Measurements from ENCODE around the gene FOXK2. TPM values are rescaled to one million over a fixed set of nuclear protein-coding genes. Genes with fewer than 3 reads are reported as not detected.

FOXK2 gene
- total and polyA plus RNA-seq, 7 experiments from 2014 or later, result 4.2 to 67.1 (median 42.3) TPM

GRCh38 chr17:82645516-82645915, 126.0 kb downstream of the FOXK2 start:
- intact Hi-C loops (cut with micrococcal nuclease), result loop anchor here in 1 of 2 donors (10.0 kb wide), 1 partner anchor 151 kb away; no protein-coding TSS in a partner anchor

GRCh38 chr17:82647593-82648164, 128.1 kb downstream of the FOXK2 start:
- H3K27ac ChIP-seq (ENCODE audit: low read depth, low read length), result peak overlapping the region; percentile 94
- CTCF ChIA-PET, result interaction anchor here (0.6 kb wide), 1 partner anchor 439 kb away, joined by 3 read pairs; no protein-coding TSS in a partner anchor
- POLR2A ChIA-PET, result interaction anchor here (1.3 kb wide), 1 partner anchor 69 kb away, joined by 6 read pairs; the partner anchor contains the start of gene FN3KRP
- H3K4me1 Mint-ChIP-seq, result peaks cover 23 to 39% (median 32%) of the 10 kb centered on the region in 7 donors
- H3K9me3 Mint-ChIP-seq, result peaks cover 0 to 2% (median 0%) of the 10 kb centered on the region in 11 donors
- peaks cover 0 to 26% (median 10%) of the 10 kb centered on the region in 3 experiments for H3K36me3 ChIP-seq (ENCODE audit: control insufficient read depth in 2 of 3, insufficient read depth in 3 of 3, low read length in 3 of 3)
- peak overlapping the region; percentile 59 to 88 (median 77) for H3K27ac Mint-ChIP-seq
- peak; percentile 18 to 76 (median 40) for DNase-seq
- H3K4me1 ChIP-seq (ENCODE audit: control insufficient read depth in 2 of 2, insufficient read depth in 2 of 2, low read length in 2 of 2), result peaks cover 11 to 22% of the 10 kb centered on the region in 2 donors
- H3K27me3 Mint-ChIP-seq, result no peaks in the 10 kb centered on the region
- intact Hi-C loops (cut with micrococcal nuclease), result loop anchor here (1.0 to 10.0 kb wide), 9 partner anchors 51 to 404 kb away; partner anchors contain the start of genes CYBC1 (in 2 of the 2), FN3KRP (in 2 of the 2), RAB40B (in 2 of the 2) and TBCD (in 2 of the 2)
- peaks cover 0 to 12% (median 4%) of the 10 kb centered on the region in 5 donors for H3K36me3 Mint-ChIP-seq
- H3K4me3 Mint-ChIP-seq, result peak overlapping the region; percentile 78 to 92 (median 84)
- peak overlapping the region; percentile 90 for H3K4me3 ChIP-seq (ENCODE audit: low read length)
- peak; percentile 33 for ATAC-seq
- no peaks in the 10 kb centered on the region for H3K27me3 ChIP-seq (ENCODE audit: control insufficient read depth in 2 of 2, insufficient read depth in 2 of 2, low read length in 2 of 2)
- no peaks in the 10 kb centered on the region for H3K9me3 ChIP-seq (ENCODE audit: control insufficient read depth in 2 of 3, low read length in 3 of 3)

More at GRCh38 chr17:82645516-82645915, 126.0 kb downstream of the FOXK2 start:
- Histone ChIP-seq H3K9me3 (ENCODE audit: control insufficient read depth in 2 of 3, low read length in 3 of 3) (no peaks in the 10 kb centered on the region), H3K4me3 (ENCODE audit: low read length) (no peak overlapping the region), H3K36me3 (ENCODE audit: control insufficient read depth in 2 of 3, insufficient read depth in 3 of 3, low read length in 3 of 3) (peaks cover 0 to 47% (median 16%) of the 10 kb centered on the region in 3 experiments), H3K27ac (ENCODE audit: low read depth, low read length) (no peak overlapping the region), H3K27me3 (ENCODE audit: control insufficient read depth in 2 of 2, insufficient read depth in 2 of 2, low read length in 2 of 2) (no peaks in the 10 kb centered on the region), H3K4me1 (ENCODE audit: control insufficient read depth in 2 of 2, insufficient read depth in 2 of 2, low read length in 2 of 2) (peaks cover 11 to 25% of the 10 kb centered on the region in 2 donors)
- no peak for ATAC-seq
- Mint-ChIP-seq H3K4me1 (peaks cover 23 to 46% (median 38%) of the 10 kb centered on the region in 7 donors), H3K27me3 (no peaks in the 10 kb centered on the region), H3K9me3 (peaks cover 0 to 2% (median 0%) of the 10 kb centered on the region in 11 donors), H3K27ac (peak overlapping the region in 3 of 9 donors; percentile 21 to 33 (median 28)), H3K4me3 (peak overlapping the region; percentile 49 to 92 (median 78)), H3K36me3 (peaks cover 0 to 20% (median 9%) of the 10 kb centered on the region in 5 donors)
- CTCF ChIA-PET, result no interaction called here
- POLR2A ChIA-PET, result no interaction called here
- no peak for DNase-seq

GRCh38 chr17:82648165-82648668, 128.7 kb downstream of the FOXK2 start, which contains the start of gene WDR45B:
Gene WDR45B, minus strand, starts transcription at chr17:82648444. Its CDS starts 104 bp downstream, at chr17:82648340.
- CTCF ChIA-PET, result no interaction called here

GRCh38 chr17:82648742-82649331, 129.3 kb downstream of the FOXK2 start:
- peaks cover 0 to 2% (median 0%) of the 10 kb centered on the region in 11 donors for H3K9me3 Mint-ChIP-seq
- peak overlapping the region in 6 of 10 donors; percentile 41 to 92 (median 67) for H3K4me3 Mint-ChIP-seq
- peak in 7 of 9 donors; percentile 38 to 57 (median 48) for DNase-seq

More at GRCh38 chr17:82648165-82648668, 128.7 kb downstream of the FOXK2 start, which contains the start of gene WDR45B:
- Mint-ChIP-seq H3K9me3 (peaks cover 0 to 2% (median 0%) of the 10 kb centered on the region in 11 donors), H3K4me1 (peaks cover 23 to 39% (median 30%) of the 10 kb centered on the region in 7 donors), H3K27me3 (no peaks in the 10 kb centered on the region), H3K27ac (peak within 1 kb of the TSS; percentile 65 to 88 (median 83)), H3K4me3 (peak within 1 kb of the TSS; percentile 78 to 92 (median 84)), H3K36me3 (peaks cover 0 to 10% (median 4%) of the 10 kb centered on the region in 5 donors)
- intact Hi-C loops (cut with micrococcal nuclease), result loop anchor here (1.0 to 10.0 kb wide), 9 partner anchors 50 to 403 kb away; partner anchors contain the start of genes CYBC1 (in 2 of the 2), FN3KRP (in 2 of the 2), RAB40B (in 2 of the 2) and TBCD (in 2 of the 2)
- POLR2A ChIA-PET, result interaction anchor here (1.3 kb wide), 1 partner anchor 69 kb away, joined by 6 read pairs; the partner anchor contains the start of gene FN3KRP
- H3K27ac ChIP-seq (ENCODE audit: low read depth, low read length), result peak within 1 kb of the TSS; percentile 94
- H3K27me3 ChIP-seq (ENCODE audit: control insufficient read depth in 2 of 2, insufficient read depth in 2 of 2, low read length in 2 of 2), result no peaks in the 10 kb centered on the region
- H3K4me1 ChIP-seq (ENCODE audit: control insufficient read depth in 2 of 2, insufficient read depth in 2 of 2, low read length in 2 of 2), result peaks cover 11 to 22% of the 10 kb centered on the region in 2 donors
- peak within 1 kb of the TSS; percentile 90 for H3K4me3 ChIP-seq (ENCODE audit: low read length)
- H3K36me3 ChIP-seq (ENCODE audit: control insufficient read depth in 2 of 3, insufficient read depth in 3 of 3, low read length in 3 of 3), result peaks cover 0 to 20% (median 6%) of the 10 kb centered on the region in 3 experiments
- ATAC-seq, result peak; percentile 97
- peak; percentile 68 to 90 (median 87) for DNase-seq
- H3K9me3 ChIP-seq (ENCODE audit: control insufficient read depth in 2 of 3, low read length in 3 of 3), result no peaks in the 10 kb centered on the region

GRCh38 chr17:82649501-82650261, 130.1 kb downstream of the FOXK2 start:
- ATAC-seq, result no peak
- no peaks in the 10 kb centered on the region for H3K27me3 Mint-ChIP-seq
- DNase-seq, result peak in 1 of 9 donors; percentile 18
- H3K4me1 Mint-ChIP-seq, result peaks cover 17 to 29% (median 23%) of the 10 kb centered on the region in 7 donors
- intact Hi-C loops (cut with micrococcal nuclease), result loop anchor here (2.0 to 10.0 kb wide), 3 partner anchors 57 to 401 kb away; no protein-coding TSS in a partner anchor
- H3K27ac ChIP-seq (ENCODE audit: low read depth, low read length), result no peak overlapping the region
- ChIA-PET POLR2A (no interaction called here), CTCF (interaction anchor here (0.6 kb wide), 1 partner anchor 322 kb away, joined by 4 read pairs; no protein-coding TSS in a partner anchor)
- no peaks in the 10 kb centered on the region for H3K9me3 ChIP-seq (ENCODE audit: control insufficient read depth in 2 of 3, low read length in 3 of 3)
- H3K4me3 Mint-ChIP-seq, result peak overlapping the region; percentile 23 to 80 (median 45)
- peak overlapping the region; percentile 8 to 93 (median 84) for H3K27ac Mint-ChIP-seq
- peaks cover 0 to 2% (median 0%) of the 10 kb centered on the region in 5 donors for H3K36me3 Mint-ChIP-seq
- H3K9me3 Mint-ChIP-seq, result peaks cover 0 to 2% (median 0%) of the 10 kb centered on the region in 11 donors
- no peak overlapping the region for H3K4me3 ChIP-seq (ENCODE audit: low read length)
- no peaks in the 10 kb centered on the region for H3K27me3 ChIP-seq (ENCODE audit: control insufficient read depth in 2 of 2, insufficient read depth in 2 of 2, low read length in 2 of 2)
- H3K4me1 ChIP-seq (ENCODE audit: control insufficient read depth in 2 of 2, insufficient read depth in 2 of 2, low read length in 2 of 2), result peaks cover 11 to 22% of the 10 kb centered on the region in 2 donors
- peaks cover 0 to 7% (median 0%) of the 10 kb centered on the region in 3 experiments for H3K36me3 ChIP-seq (ENCODE audit: control insufficient read depth in 2 of 3, insufficient read depth in 3 of 3, low read length in 3 of 3)

More at GRCh38 chr17:82648742-82649331, 129.3 kb downstream of the FOXK2 start:
- peaks cover 0 to 14% (median 0%) of the 10 kb centered on the region in 3 experiments for H3K36me3 ChIP-seq (ENCODE audit: control insufficient read depth in 2 of 3, insufficient read depth in 3 of 3, low read length in 3 of 3)
- intact Hi-C loops (cut with micrococcal nuclease), result loop anchor here (1.0 to 10.0 kb wide), 9 partner anchors 49 to 402 kb away; partner anchors contain the start of genes CYBC1 (in 2 of the 2), FN3KRP (in 2 of the 2), RAB40B (in 2 of the 2) and TBCD (in 2 of the 2)
- no peaks in the 10 kb centered on the region for H3K9me3 ChIP-seq (ENCODE audit: control insufficient read depth in 2 of 3, low read length in 3 of 3)
- Mint-ChIP-seq H3K27me3 (no peaks in the 10 kb centered on the region), H3K36me3 (peaks cover 0 to 7% (median 3%) of the 10 kb centered on the region in 5 donors), H3K4me1 (peaks cover 23 to 37% (median 25%) of the 10 kb centered on the region in 7 donors), H3K27ac (peak overlapping the region in 7 of 9 donors; percentile 8 to 86 (median 79))
- peak overlapping the region; percentile 41 for H3K27ac ChIP-seq (ENCODE audit: low read depth, low read length)
- ChIA-PET CTCF (no interaction called here), POLR2A (no interaction called here)
- H3K27me3 ChIP-seq (ENCODE audit: control insufficient read depth in 2 of 2, insufficient read depth in 2 of 2, low read length in 2 of 2), result no peaks in the 10 kb centered on the region
- H3K4me3 ChIP-seq (ENCODE audit: low read length), result peak overlapping the region; percentile 33
- no peak for ATAC-seq
- H3K4me1 ChIP-seq (ENCODE audit: control insufficient read depth in 2 of 2, insufficient read depth in 2 of 2, low read length in 2 of 2), result peaks cover 11 to 22% of the 10 kb centered on the region in 2 donors
